ENCODE measurements around the gene BACE2. TPM values are rescaled to one million over a fixed set of nuclear protein-coding genes. Genes with fewer than 3 reads are reported as not detected.

BACE2 gene
- total RNA-seq, 1 donor from 2014 or later, result 64.8 TPM

DNA sequence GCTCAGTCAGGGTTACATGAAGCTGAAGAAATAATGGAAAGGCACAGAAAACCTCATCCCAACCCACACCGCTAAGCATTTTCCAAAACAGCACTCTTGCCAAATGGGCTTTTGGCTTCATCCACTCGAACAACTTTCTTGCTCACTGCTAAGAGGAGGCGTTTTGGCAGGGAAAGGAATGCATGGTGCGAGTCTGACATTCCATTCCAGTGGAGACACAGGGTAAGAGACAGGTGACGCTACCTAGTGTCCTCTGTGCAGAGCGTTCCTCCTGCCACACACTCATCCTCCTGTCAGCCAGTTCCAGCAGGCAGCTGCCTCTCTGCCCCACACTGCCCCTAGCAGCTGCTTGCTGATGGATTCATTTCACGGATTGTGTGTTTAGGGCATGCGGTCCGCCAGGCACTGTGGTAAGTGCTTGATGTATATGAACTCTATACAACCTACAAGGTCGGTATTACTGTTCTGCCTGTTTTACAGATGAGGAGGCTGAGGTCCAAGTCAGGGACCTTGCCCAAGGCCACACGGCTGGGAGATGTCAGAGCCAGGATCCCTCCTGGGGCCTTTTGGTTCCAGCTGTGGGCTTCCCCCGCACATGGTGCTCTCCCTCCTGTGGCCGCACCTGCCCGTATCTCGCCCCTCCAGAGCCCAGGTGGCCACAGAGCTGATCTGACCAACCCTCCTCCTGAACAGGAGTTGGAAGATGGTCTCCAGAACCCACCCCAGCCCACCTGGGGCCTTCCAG, 25.7 kb upstream of the BACE2 start:
- Histone ChIP-seq H3K36me3 (ENCODE audit: control insufficient read depth, insufficient read depth, low read length) (no peaks in the 10 kb centered on the region), H3K4me3 (ENCODE audit: low read depth, low read length) (no peak overlapping the region), H3K27me3 (ENCODE audit: control insufficient read depth, insufficient read depth, low read length) (peaks cover 2% of the 10 kb centered on the region)
- peak; percentile 99 for FAIRE-seq
- peak; percentile 11 for TF ChIP-seq CTCF (IDR thresholded peaks at IDR 0.05; ENCODE audit: insufficient read depth, low read length, severe bottlenecking)
- peak; percentile 82 for DNase-seq (ENCODE audit: low read depth)

- Histone ChIP-seq H3K36me3 (ENCODE audit: control insufficient read depth, insufficient read depth, low read length) (no peaks in the 10 kb centered on the region), H3K27me3 (ENCODE audit: control insufficient read depth, insufficient read depth, low read length) (peaks cover 2% of the 10 kb centered on the region), H3K4me3 (ENCODE audit: low read depth, low read length) (no peak overlapping the region)
- FAIRE-seq (no peak), DNase-seq (ENCODE audit: low read depth) (no peak)
- no peak for TF ChIP-seq CTCF (IDR thresholded peaks at IDR 0.05; ENCODE audit: insufficient read depth, low read length, severe bottlenecking)
Observed at GRCh38 chr21:41143596-41144325, 24.2 kb upstream of the BACE2 start.

DNA sequence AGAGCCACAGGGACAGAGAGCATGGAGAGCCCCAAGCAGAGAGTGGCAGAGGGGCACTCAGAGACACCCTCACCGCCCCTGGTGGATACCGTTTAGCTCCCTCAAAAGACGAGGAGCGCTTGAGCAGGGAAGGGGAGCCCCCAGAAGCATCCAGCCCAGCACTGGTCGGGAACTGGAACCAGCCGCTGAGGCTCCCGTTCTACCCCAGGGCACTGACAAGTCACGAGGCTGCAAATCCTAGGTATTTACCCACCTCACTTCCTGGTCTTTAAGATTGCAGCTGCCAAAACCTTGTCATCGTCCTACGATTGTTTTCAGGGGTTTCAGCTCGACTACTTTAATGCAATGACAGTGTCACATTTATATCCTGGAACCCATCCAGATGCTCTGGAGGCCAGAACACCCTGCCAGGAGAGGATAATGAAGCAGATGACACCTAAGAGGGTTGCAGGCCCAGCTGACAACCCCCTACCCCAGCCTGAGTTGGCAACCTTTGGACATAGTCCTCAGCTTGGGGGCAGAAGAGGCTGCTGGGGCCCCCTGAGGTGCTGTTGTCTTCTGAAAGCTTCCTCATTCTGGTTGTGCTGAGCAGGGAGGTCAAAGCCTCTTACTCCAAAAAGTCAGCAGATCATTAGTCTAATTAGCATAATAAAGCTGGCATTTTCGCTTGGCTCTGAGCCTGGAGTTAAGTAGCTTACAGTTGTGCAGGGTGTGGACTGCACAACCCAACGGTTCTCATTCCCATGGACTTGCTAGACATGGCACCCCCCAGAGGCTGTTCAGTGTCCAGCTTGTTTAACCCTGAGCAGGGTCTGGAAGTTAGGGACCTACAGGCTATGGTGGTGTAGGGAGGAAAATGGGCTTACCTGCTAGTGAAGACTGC, 20.6 kb upstream of the BACE2 start:
- FAIRE-seq, result no peak
- H3K4me3 ChIP-seq (ENCODE audit: low read depth, low read length), result no peak overlapping the region
- H3K36me3 ChIP-seq (ENCODE audit: control insufficient read depth, insufficient read depth, low read length), result no peaks in the 10 kb centered on the region
- H3K27me3 ChIP-seq (ENCODE audit: control insufficient read depth, insufficient read depth, low read length), result peaks cover 2% of the 10 kb centered on the region
- TF ChIP-seq CTCF (IDR thresholded peaks at IDR 0.05; ENCODE audit: insufficient read depth, low read length, severe bottlenecking), result no peak
- no peak for DNase-seq (ENCODE audit: low read depth)

GRCh38 chr21:41147979-41148355, 20.0 kb upstream of the BACE2 start:
- no peak for FAIRE-seq
- DNase-seq (ENCODE audit: low read depth), result no peak
- TF ChIP-seq CTCF (IDR thresholded peaks at IDR 0.05; ENCODE audit: insufficient read depth, low read length, severe bottlenecking), result no peak

DNA sequence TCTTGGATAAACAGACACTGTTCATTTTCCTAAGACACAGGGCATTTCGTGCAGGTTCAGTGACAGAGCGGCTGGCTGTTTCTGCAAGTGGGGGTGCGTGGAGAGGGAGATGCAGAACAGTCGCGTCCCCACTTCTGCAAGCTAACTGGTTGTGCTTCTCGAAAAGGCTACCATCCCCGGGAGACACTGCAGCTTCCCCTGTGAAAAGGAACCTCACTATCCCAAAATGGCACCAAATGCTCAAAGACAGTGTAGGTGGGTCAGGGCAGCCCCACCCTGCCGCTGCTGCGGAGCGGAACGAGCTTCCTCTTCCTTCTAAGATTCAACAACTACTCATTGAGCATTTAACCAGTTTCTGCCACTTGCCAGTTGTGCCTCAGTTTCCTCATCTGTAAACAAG, 19.2 kb upstream of the BACE2 start:
- H3K4me3 ChIP-seq (ENCODE audit: low read depth, low read length), result no peak overlapping the region
- DNase-seq (ENCODE audit: low read depth) (no peak), FAIRE-seq (no peak)
- H3K36me3 ChIP-seq (ENCODE audit: control insufficient read depth, insufficient read depth, low read length), result no peaks in the 10 kb centered on the region
- peaks cover 2% of the 10 kb centered on the region for H3K27me3 ChIP-seq (ENCODE audit: control insufficient read depth, insufficient read depth, low read length)
- TF ChIP-seq CTCF (IDR thresholded peaks at IDR 0.05; ENCODE audit: insufficient read depth, low read length, severe bottlenecking), result no peak

More at GRCh38 chr21:41147979-41148355, 20.0 kb upstream of the BACE2 start:
- H3K4me3 ChIP-seq (ENCODE audit: low read depth, low read length), result no peak overlapping the region
- H3K27me3 ChIP-seq (ENCODE audit: control insufficient read depth, insufficient read depth, low read length), result peaks cover 2% of the 10 kb centered on the region
- H3K36me3 ChIP-seq (ENCODE audit: control insufficient read depth, insufficient read depth, low read length), result no peaks in the 10 kb centered on the region

Measured in bronchial epithelial cell (primary cell).